Prostate gland (tissue), 2 donors: Measurements from ENCODE around the gene TRMT6.

Experiments
- POLR2AphosphoS5 ChIP-seq: sonication (generic); formaldehyde crosslinking; IDR thresholded peaks from one replicate; pipeline ENCODE4 v1.6.1; 2017; ENCODE audit warnings: antibody characterized with exemption
- TF ChIP-seq, protein P1 (sequence below), 4 experiments: fragments of 200-600 bp in 2 of 4; fragments of 450-650 bp in 2 of 4; sonication (generic) in 2 of 4; IDR thresholded peaks; 1 replicate in 3 of 4; 2 replicates in 1 of 4; pipeline ENCODE4 v1.5.1; 2016 to 2019; ENCODE audit warnings: antibody characterized with exemption in 4 of 4, mild to moderate bottlenecking in 2 of 4, moderate library complexity in 2 of 4

DNA sequence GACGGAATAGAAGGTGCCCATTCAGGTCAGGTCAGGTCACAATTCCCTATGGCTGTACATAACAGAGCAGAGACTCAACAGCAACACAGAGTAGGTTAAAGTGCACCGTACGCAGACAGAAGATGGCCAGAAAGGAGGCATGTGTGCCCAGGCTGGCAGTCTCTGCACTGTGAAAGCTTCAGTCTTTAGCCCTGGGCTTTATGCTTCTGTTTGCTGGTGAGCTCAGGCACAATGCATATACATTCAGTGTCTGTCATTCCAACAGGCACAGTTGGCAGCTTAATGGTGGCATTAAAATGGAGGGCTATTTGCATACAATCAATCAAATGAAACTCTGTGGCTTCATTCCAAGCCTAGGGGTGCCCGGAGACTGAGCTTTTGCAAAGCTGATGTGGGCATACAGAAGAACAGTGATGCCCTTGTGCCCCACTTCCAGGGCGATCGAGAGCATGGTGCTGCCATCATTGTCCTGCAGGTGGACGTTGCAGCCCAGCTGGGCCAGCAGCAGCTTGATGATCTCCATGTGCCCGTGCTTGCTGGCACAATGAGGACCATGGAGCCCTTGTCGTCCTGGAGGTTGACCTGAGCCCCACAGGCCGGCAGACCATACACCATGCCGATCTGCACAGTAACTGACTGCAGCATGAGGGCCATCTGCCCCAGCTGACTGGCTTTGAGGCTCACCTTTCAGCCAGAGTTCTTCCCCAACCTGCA, 22.4 kb downstream of the TRMT6 start:
- TF ChIP-seq, protein P1, sequence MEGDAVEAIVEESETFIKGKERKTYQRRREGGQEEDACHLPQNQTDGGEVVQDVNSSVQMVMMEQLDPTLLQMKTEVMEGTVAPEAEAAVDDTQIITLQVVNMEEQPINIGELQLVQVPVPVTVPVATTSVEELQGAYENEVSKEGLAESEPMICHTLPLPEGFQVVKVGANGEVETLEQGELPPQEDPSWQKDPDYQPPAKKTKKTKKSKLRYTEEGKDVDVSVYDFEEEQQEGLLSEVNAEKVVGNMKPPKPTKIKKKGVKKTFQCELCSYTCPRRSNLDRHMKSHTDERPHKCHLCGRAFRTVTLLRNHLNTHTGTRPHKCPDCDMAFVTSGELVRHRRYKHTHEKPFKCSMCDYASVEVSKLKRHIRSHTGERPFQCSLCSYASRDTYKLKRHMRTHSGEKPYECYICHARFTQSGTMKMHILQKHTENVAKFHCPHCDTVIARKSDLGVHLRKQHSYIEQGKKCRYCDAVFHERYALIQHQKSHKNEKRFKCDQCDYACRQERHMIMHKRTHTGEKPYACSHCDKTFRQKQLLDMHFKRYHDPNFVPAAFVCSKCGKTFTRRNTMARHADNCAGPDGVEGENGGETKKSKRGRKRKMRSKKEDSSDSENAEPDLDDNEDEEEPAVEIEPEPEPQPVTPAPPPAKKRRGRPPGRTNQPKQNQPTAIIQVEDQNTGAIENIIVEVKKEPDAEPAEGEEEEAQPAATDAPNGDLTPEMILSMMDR (IDR thresholded peaks at IDR 0.05) = no peak
- no peak for TF ChIP-seq POLR2AphosphoS5
